ENCODE data around the gene APP.

The APP gene

DNA sequence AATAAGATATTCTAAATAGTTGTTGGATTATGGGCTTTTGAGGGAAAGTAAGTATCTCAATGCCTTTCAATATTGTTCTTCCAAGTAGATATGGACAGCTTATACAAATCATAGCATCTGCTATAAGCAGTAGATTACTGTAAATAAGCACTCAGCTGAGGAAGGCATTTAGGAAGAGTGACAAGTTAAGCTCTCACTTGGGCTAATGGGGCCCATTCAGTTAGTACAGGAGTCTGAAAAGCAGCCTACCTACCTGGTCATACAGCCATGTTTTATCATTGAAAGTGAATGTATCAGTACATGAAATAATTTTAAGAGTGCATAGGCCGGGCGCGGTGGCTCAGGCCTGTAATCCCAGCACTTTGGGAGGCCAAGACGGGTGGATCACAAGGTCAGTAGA, 73.1 kb downstream of the APP start:
- DNase-seq (ENCODE audit: insufficient read length, low spot score), result no peak

DNA sequence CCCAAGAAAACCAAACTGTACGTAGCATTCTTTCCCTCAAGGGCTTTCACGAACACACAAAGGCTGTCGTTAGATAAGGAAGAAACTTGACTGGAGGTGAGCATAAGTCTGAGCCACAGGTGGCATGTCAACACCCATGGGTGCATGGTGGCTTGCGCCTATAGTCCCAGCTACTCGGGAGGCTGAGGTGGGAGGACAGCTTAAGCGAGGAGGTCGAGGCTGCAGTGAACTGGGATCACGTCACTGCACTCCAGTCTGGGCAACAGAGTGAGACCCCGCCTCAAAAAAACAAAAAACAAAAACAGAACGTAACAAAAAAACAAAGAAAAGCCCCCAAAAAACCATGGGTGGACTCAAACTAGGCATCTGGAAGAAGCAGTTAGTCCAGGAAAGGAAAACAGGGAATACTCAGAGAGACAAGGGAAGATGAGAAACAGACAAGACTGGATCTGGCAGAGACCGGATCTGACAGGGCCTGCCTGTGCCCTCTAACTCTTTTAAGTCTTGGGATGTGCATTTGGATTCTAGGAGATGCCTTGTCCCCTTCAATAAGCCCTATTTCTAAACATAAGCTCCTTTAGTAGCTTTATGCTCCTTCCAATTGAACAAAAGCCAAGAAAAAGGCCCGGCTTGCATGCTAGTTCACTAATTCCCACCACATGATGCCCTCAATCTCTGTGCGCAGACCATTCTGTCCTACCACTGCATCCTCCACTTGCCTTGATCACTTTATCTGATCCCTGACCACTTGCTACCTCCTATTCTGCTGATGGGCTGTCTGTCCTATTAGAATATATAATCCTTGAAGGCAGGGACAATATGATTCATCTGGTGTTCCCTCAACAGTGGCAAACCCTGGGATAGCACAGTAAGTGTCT, 73.8 kb downstream of the APP start:
- TF ChIP-seq TAF1 (IDR thresholded peaks at IDR 0.05; ENCODE audit: low read depth, low read length) (no peak), POLR2A (IDR thresholded peaks at IDR 0.05; ENCODE audit: low read depth, low read length) (no peak), POU2F2 (IDR thresholded peaks at IDR 0.05; ENCODE audit: low read depth, low read length) (no peak), POLR2AphosphoS5 (IDR thresholded peaks at IDR 0.05; ENCODE audit: low read depth, low read length) (no peak), SPI1 (IDR thresholded peaks at IDR 0.05; ENCODE audit: low read depth, low read length) (no peak), PAX5 (IDR thresholded peaks at IDR 0.05; ENCODE audit: insufficient read depth, low read length, severe bottlenecking) (no peak)
- DNase-seq (ENCODE audit: insufficient read length, low spot score) (no peak), FAIRE-seq (no peak)

More for the DNA sequence above, 73.1 kb downstream of the APP start:
- no peak for TF ChIP-seq PAX5 (IDR thresholded peaks at IDR 0.05; ENCODE audit: insufficient read depth, low read length, severe bottlenecking)
- no peak for TF ChIP-seq TAF1 (IDR thresholded peaks at IDR 0.05; ENCODE audit: low read depth, low read length)
- TF ChIP-seq SPI1 (IDR thresholded peaks at IDR 0.05; ENCODE audit: low read depth, low read length), result no peak
- TF ChIP-seq POLR2AphosphoS5 (IDR thresholded peaks at IDR 0.05; ENCODE audit: low read depth, low read length), result no peak
- no peak for TF ChIP-seq POLR2A (IDR thresholded peaks at IDR 0.05; ENCODE audit: low read depth, low read length)
- no peak for TF ChIP-seq POU2F2 (IDR thresholded peaks at IDR 0.05; ENCODE audit: low read depth, low read length)
- FAIRE-seq, result no peak

DNA sequence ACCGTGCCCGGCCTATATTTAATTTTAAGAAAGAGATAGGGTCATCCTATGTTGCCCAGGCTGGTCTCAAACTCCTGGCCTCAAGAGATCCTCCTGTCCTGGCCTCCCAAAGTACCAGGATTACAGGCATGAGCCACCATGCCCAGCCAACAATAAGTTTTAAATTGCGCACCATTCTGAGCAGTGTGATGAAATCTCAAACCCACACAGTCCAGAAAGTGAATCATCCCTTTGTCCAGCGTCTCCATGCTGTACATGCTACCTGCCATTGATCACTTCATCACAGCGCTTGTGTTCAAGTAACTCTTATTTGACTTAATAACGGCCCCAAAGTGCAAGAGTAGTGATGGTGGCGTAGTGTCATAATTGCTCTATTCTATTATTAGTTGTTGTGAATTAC, 75.4 kb downstream of the APP start:
- no peak for FAIRE-seq
- TF ChIP-seq PAX5 (IDR thresholded peaks at IDR 0.05; ENCODE audit: insufficient read depth, low read length, severe bottlenecking) (no peak), TAF1 (IDR thresholded peaks at IDR 0.05; ENCODE audit: low read depth, low read length) (no peak), POU2F2 (IDR thresholded peaks at IDR 0.05; ENCODE audit: low read depth, low read length) (no peak), POLR2A (IDR thresholded peaks at IDR 0.05; ENCODE audit: low read depth, low read length) (no peak)

DNA sequence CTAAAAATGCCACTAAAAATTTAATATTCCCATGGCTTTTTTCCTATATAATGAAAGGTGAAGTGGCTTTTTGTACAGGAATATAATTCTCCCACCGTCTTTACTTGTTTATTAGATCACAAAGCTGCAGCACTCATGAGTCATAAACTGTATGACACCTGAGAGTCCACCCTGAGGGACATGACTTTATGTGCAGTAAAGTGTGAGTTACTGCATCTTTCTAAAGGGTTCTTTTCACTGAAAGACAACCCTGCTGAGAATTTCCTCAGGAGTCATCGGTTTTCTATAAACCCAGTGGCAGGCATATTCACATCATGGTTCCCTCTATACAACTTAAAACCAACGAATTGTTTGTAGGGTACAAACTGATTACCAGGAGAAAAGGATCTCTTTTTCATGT, 77.4 kb downstream of the APP start:
- TF ChIP-seq TAF1 (IDR thresholded peaks at IDR 0.05; ENCODE audit: low read depth, low read length), result no peak
- TF ChIP-seq SPI1 (IDR thresholded peaks at IDR 0.05; ENCODE audit: low read depth, low read length), result no peak
- no peak for TF ChIP-seq POLR2A (IDR thresholded peaks at IDR 0.05; ENCODE audit: low read depth, low read length)
- TF ChIP-seq POLR2AphosphoS5 (IDR thresholded peaks at IDR 0.05; ENCODE audit: low read depth, low read length), result no peak
- TF ChIP-seq POU2F2 (IDR thresholded peaks at IDR 0.05; ENCODE audit: low read depth, low read length), result no peak
- no peak for TF ChIP-seq PAX5 (IDR thresholded peaks at IDR 0.05; ENCODE audit: insufficient read depth, low read length, severe bottlenecking)
- FAIRE-seq (no peak), DNase-seq (ENCODE audit: insufficient read length, low spot score) (no peak)

More for the DNA sequence above, 75.4 kb downstream of the APP start:
- no peak for DNase-seq (ENCODE audit: insufficient read length, low spot score)

DNA sequence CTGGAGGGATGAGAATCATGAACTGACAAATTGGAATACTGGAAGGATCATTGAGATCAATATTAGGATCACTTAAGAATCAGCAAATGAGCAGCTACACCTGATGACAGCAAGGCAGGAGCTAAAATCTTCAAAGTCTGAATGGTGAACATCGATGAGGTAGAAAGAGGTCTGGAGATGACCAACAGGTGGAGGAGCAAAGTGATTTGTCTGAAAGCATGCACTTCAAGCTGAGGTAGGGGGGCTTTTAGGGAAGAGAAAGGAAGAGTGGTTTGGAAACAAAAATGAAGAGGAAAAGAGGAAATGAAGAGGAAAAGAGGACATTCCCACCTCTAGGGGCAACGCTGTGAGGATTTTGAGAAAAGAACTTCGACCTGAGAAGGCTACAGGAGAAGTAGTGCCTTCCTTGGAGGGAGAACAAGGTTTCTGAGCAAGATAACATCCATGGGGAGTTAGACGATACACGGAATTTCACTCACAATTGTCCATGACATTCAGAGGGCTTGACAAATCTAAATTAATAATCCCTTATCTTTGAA, 79.0 kb downstream of the APP start:
- DNase-seq (ENCODE audit: insufficient read length, low spot score), result no peak
- TF ChIP-seq POLR2A (IDR thresholded peaks at IDR 0.05; ENCODE audit: low read depth, low read length) (no peak), POLR2AphosphoS5 (IDR thresholded peaks at IDR 0.05; ENCODE audit: low read depth, low read length) (no peak), PAX5 (IDR thresholded peaks at IDR 0.05; ENCODE audit: insufficient read depth, low read length, severe bottlenecking) (no peak), SPI1 (IDR thresholded peaks at IDR 0.05; ENCODE audit: low read depth, low read length) (no peak), POU2F2 (IDR thresholded peaks at IDR 0.05; ENCODE audit: low read depth, low read length) (no peak), TAF1 (IDR thresholded peaks at IDR 0.05; ENCODE audit: low read depth, low read length) (no peak)
- FAIRE-seq, result no peak

DNA sequence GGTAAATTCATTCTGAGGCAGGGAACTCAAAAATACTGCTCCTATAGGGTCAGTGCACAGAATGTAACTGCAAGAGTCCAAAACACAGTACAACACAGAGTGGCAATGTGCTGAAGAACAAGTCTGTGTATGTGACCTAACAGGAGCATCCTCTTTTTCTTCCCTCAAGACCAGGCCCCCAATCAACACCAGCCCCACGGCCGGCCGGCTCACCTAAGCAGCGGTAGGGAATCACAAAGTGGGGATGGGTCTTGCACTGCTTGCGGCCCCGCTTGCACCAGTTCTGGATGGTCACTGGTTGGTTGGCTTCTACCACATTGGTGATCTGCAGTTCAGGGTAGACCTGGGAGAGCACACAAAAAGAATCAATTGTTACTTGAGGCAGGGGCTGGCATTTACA, 80.8 kb downstream of the APP start:
- DNase-seq (ENCODE audit: insufficient read length, low spot score), result no peak
- TF ChIP-seq SPI1 (IDR thresholded peaks at IDR 0.05; ENCODE audit: low read depth, low read length), result no peak
- TF ChIP-seq TAF1 (IDR thresholded peaks at IDR 0.05; ENCODE audit: low read depth, low read length), result no peak
- TF ChIP-seq POU2F2 (IDR thresholded peaks at IDR 0.05; ENCODE audit: low read depth, low read length), result no peak
- TF ChIP-seq PAX5 (IDR thresholded peaks at IDR 0.05; ENCODE audit: insufficient read depth, low read length, severe bottlenecking), result no peak
- TF ChIP-seq POLR2A (IDR thresholded peaks at IDR 0.05; ENCODE audit: low read depth, low read length), result no peak
- no peak for TF ChIP-seq POLR2AphosphoS5 (IDR thresholded peaks at IDR 0.05; ENCODE audit: low read depth, low read length)
- FAIRE-seq, result no peak

DNA sequence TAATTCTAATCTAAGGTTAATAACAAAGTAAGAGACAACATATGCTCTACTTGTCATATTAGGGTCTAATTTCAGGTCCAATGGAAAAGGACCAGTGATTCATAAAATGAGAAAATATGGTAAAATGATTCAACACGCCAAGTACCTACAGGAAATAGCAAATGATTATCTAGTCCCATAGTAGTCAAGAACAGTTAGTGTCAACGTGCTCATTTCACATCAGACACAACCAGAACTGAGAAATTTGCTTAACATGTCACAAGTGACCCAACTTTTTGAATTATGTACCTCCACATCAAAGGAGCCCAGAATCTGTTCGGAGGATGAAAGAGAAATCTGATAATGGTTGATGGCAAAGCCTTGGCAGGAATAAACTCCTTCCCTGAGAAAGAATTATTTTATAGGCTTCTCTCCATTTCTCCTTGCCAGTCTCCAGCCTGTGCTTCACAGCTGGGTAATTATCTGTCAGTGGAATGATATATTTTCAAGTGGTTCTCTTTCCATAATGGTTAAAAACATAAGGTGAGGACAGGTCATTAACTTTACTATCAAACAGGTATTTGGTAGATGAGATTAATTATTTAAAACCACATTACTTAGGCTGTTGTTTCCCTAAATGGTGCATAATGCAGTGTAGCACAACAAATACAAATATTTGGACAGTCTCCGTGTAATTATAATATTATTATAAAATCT, 83.2 kb downstream of the APP start:
- TF ChIP-seq POU2F2 (IDR thresholded peaks at IDR 0.05; ENCODE audit: low read depth, low read length) (no peak), SPI1 (IDR thresholded peaks at IDR 0.05; ENCODE audit: low read depth, low read length) (no peak), POLR2A (IDR thresholded peaks at IDR 0.05; ENCODE audit: low read depth, low read length) (no peak), PAX5 (IDR thresholded peaks at IDR 0.05; ENCODE audit: insufficient read depth, low read length, severe bottlenecking) (no peak), POLR2AphosphoS5 (IDR thresholded peaks at IDR 0.05; ENCODE audit: low read depth, low read length) (no peak), TAF1 (IDR thresholded peaks at IDR 0.05; ENCODE audit: low read depth, low read length) (no peak)
- no peak for DNase-seq (ENCODE audit: insufficient read length, low spot score)
- no peak for FAIRE-seq

DNA sequence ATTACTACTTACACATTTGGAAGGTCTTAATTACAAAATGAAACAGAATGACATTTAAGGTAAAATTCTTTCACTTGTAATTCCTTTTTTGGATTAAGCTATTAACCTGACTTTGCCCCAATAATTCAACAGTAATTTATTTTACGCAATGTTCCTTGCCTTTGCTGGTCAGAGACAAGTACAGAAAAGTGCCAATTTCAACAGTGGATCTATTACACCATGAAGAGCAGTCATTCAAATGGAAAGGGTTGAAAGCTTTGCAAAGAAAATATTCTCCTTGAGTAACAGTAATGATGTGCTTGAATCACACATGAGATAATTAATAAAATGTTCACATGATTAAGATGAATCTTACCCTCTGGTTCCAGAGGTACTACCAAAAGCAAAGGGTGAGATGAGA, 84.7 kb downstream of the APP start:
- FAIRE-seq (no peak), DNase-seq (ENCODE audit: insufficient read length, low spot score) (no peak)
- TF ChIP-seq POLR2AphosphoS5 (IDR thresholded peaks at IDR 0.05; ENCODE audit: low read depth, low read length) (no peak), PAX5 (IDR thresholded peaks at IDR 0.05; ENCODE audit: insufficient read depth, low read length, severe bottlenecking) (no peak), POU2F2 (IDR thresholded peaks at IDR 0.05; ENCODE audit: low read depth, low read length) (no peak), POLR2A (IDR thresholded peaks at IDR 0.05; ENCODE audit: low read depth, low read length) (no peak), SPI1 (IDR thresholded peaks at IDR 0.05; ENCODE audit: low read depth, low read length) (no peak)

DNA sequence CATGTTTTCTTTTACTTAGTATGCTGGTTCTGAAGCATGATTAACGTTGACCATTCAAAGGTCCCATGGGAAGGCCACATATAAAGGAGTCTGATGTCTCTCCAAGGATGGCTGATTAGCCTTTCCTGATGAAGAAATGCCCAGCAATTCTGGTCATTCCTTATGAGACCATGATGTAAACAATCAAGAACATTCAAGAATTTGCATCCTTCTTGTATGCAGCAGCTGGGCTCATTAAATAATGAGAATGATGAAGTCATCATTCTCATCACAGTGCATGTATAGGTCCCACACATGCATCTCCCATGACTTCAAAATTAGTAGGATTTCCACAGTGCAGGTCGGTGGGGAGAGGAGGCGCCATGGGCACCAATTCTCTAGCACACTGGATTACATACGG, 85.4 kb downstream of the APP start:
- FAIRE-seq (no peak), DNase-seq (ENCODE audit: insufficient read length, low spot score) (no peak)
- TF ChIP-seq TAF1 (IDR thresholded peaks at IDR 0.05; ENCODE audit: low read depth, low read length), result no peak
- no peak for TF ChIP-seq POLR2A (IDR thresholded peaks at IDR 0.05; ENCODE audit: low read depth, low read length)
- TF ChIP-seq SPI1 (IDR thresholded peaks at IDR 0.05; ENCODE audit: low read depth, low read length), result no peak
- TF ChIP-seq PAX5 (IDR thresholded peaks at IDR 0.05; ENCODE audit: insufficient read depth, low read length, severe bottlenecking), result no peak
- no peak for TF ChIP-seq POU2F2 (IDR thresholded peaks at IDR 0.05; ENCODE audit: low read depth, low read length)
- TF ChIP-seq POLR2AphosphoS5 (IDR thresholded peaks at IDR 0.05; ENCODE audit: low read depth, low read length), result no peak

All from GM12891 (cell line).